HCT116 (cell line): ENCODE data around the gene WFDC12. TPM values are rescaled to one million over a fixed set of nuclear protein-coding genes. Genes with fewer than 3 reads are reported as not detected.

Experiments used
- ATAC-seq: fragments of 200-7000 bp; cut with Tn5 transposase; 2 replicates; pipeline ENCODE4 v1.9.1; 2020; ENCODE audit warnings: mild to moderate bottlenecking, moderate library complexity
- BruUV-seq: library from RNA; stranded (reverse); fragments of 400-500 nt; replicated peaks from 2 replicates; lab custom pipeline; 2021; lab: Mats Ljungman, UMichigan
- CTCF ChIA-PET: fragments of 300-600 bp; sonication (Branson Sonifier 250); formaldehyde crosslinking; loops from one replicate; lab custom pipeline; 2021; ENCODE audit warnings: antibody characterized with exemption; lab: Charles Lee
- POLR2A ChIA-PET: fragments of 300-600, 350-600 bp; sonication (Branson Sonifier 250); formaldehyde crosslinking; loops from one replicate; lab custom pipeline; 2021; ENCODE audit warnings: antibody characterized with exemption; lab: Charles Lee
- RAD21 ChIA-PET, 2 experiments: fragments of 300-600 bp; sonication (Branson Sonifier 250); formaldehyde crosslinking; loops; one replicate each; lab custom pipeline; 2023; ENCODE audit warnings: low total read pairs in 2 of 2; ENCODE audit not compliant: uncharacterized antibody in 2 of 2, unreplicated experiment in 2 of 2, low non-redundant PET in 1 of 2; lab: Charles Lee
- DNase-seq: peaks from one replicate; pipeline ENCODE4 v3.0.0-alpha.2; 2010; ENCODE audit warnings: low read depth, low spot score
- H2AFZ ChIP-seq: fragments of 200-600 bp; shearing (Covaris generic), sonication (generic); 2 replicates; pipeline ENCODE4 v1.6.1; 2017; ENCODE audit warnings: low read depth, mixed run types, mixed read lengths, antibody characterized with exemption, low read length; ENCODE audit not compliant: poor library complexity, severe bottlenecking
- H3K27ac ChIP-seq: 2 replicates; pipeline ENCODE4 v1.5.1; 2012; ENCODE audit warnings: low read depth, low read length
- H3K27me3 ChIP-seq: fragments of 200-600 bp; sonication (generic); 2 replicates; pipeline ENCODE4 v1.6.1; 2016; ENCODE audit warnings: mixed run types, low read length, mixed read lengths; ENCODE audit not compliant: insufficient read depth
- H3K36me3 ChIP-seq, 2 experiments: fragments of 200-500 bp in 1 of 2; fragments of 200-600 bp in 1 of 2; sonication (Bioruptor generic) in 1 of 2; sonication (generic) in 1 of 2; 2 replicates each; pipeline versions ENCODE4 v1.5.1 to v1.6.1; 2014 to 2016; ENCODE audit warnings: low read length in 2 of 2, inconsistent platforms in 1 of 2, mixed read lengths in 1 of 2, mixed run types in 1 of 2; ENCODE audit not compliant: insufficient read depth in 2 of 2, control insufficient read depth in 1 of 2
- H3K4me1 ChIP-seq, 2 experiments: fragments of 200-600 bp in 1 of 2; sonication (generic) in 1 of 2; 2 replicates each; pipeline versions ENCODE4 v1.5.1 to v1.6.1; 2012 to 2017; ENCODE audit warnings: low read length in 2 of 2, inconsistent platforms in 1 of 2, mild to moderate bottlenecking in 1 of 2, mixed read lengths in 1 of 2, mixed run types in 1 of 2, moderate library complexity in 1 of 2; ENCODE audit not compliant: insufficient read depth in 2 of 2, control insufficient read depth in 1 of 2
- H3K4me2 ChIP-seq: fragments of 200-600 bp; sonication (generic); 2 replicates; pipeline ENCODE4 v1.6.1; 2017; ENCODE audit warnings: mixed run types, low read length, mixed read lengths
- H3K4me3 ChIP-seq, 2 experiments: fragments of 200-600 bp in 1 of 2; sonication (generic) in 1 of 2; replicated peaks in 1 of 2; 2 replicates each; pipeline ENCODE4 v1.5.1; 2011 to 2016; ENCODE audit warnings: low read length in 2 of 2, control low read depth in 1 of 2, low read depth in 1 of 2, mild to moderate bottlenecking in 1 of 2, mixed read lengths in 1 of 2, mixed run types in 1 of 2
- H3K79me2 ChIP-seq: fragments of 200-600 bp; sonication (generic); 2 replicates; pipeline ENCODE4 v1.6.1; 2017; ENCODE audit warnings: mild to moderate bottlenecking, mixed run types, low read length, moderate library complexity, mixed read lengths; ENCODE audit not compliant: insufficient read depth
- H3K9ac ChIP-seq: fragments of 200-600 bp; sonication (generic); 2 replicates; pipeline ENCODE4 v1.6.1; 2016; ENCODE audit warnings: low read length, mixed read lengths
- H3K9me2 ChIP-seq: fragments of 200-600 bp; sonication (generic), shearing (Covaris generic); 2 replicates; pipeline ENCODE4 v1.6.1; 2017; ENCODE audit warnings: mixed run types, mild to moderate bottlenecking, moderate library complexity; ENCODE audit not compliant: insufficient read depth
- H3K9me3 ChIP-seq, 2 experiments: fragments of 200-500 bp in 1 of 2; fragments of 200-600 bp in 1 of 2; sonication (Bioruptor generic) in 1 of 2; sonication (generic) in 1 of 2; 2 replicates each; pipeline ENCODE4 v1.6.1; 2014 to 2017; ENCODE audit warnings: low read length in 2 of 2, mixed read lengths in 2 of 2, inconsistent platforms in 1 of 2, low read depth in 1 of 2, mild to moderate bottlenecking in 1 of 2, mixed run types in 1 of 2, moderate library complexity in 1 of 2; ENCODE audit not compliant: control insufficient read depth in 1 of 2, insufficient read depth in 1 of 2
- H4K20me1 ChIP-seq: fragments of 200-600 bp; sonication (generic), shearing (Covaris generic); 2 replicates; pipeline ENCODE4 v1.6.1; 2017; ENCODE audit warnings: mixed run types, mild to moderate bottlenecking, moderate library complexity; ENCODE audit not compliant: insufficient read depth
- CBX3 ChIP-seq: IDR thresholded peaks from 2 replicates; pipeline ENCODE4 v1.6.1; 2012; ENCODE audit warnings: low read depth
- CEBPB ChIP-seq: IDR thresholded peaks from 2 replicates; pipeline ENCODE4 v1.6.1; 2012; ENCODE audit warnings: low read depth
- EGR1 ChIP-seq: IDR thresholded peaks from 2 replicates; pipeline ENCODE4 v1.6.1; 2012; ENCODE audit warnings: low read depth
- EZH2phosphoT487 ChIP-seq: fragments of 200-600 bp; IDR thresholded peaks from 2 replicates; pipeline ENCODE4 v1.6.1; 2018; ENCODE audit warnings: antibody characterized with exemption, borderline replicate concordance
- FOSL1 ChIP-seq: IDR thresholded peaks from 2 replicates; pipeline ENCODE4 v1.6.1; 2012; ENCODE audit warnings: low read depth
- POLR2A ChIP-seq: IDR thresholded peaks from 2 replicates; pipeline ENCODE4 v1.7.0; 2011; ENCODE audit warnings: borderline replicate concordance; ENCODE audit not compliant: insufficient read depth, insufficient read length; ENCODE audit errors: extremely low read depth
- POLR2AphosphoS5 ChIP-seq: IDR thresholded peaks from 2 replicates; pipeline ENCODE4 v1.6.1; 2011; ENCODE audit warnings: mild to moderate bottlenecking, low read depth, low read length, moderate library complexity
- SIN3A ChIP-seq: IDR thresholded peaks from 2 replicates; pipeline ENCODE4 v1.6.1; 2012; ENCODE audit warnings: low read depth
- SP1 ChIP-seq: IDR thresholded peaks from 2 replicates; pipeline ENCODE4 v1.6.1; 2012; ENCODE audit warnings: low read depth
- SRF ChIP-seq: IDR thresholded peaks from 2 replicates; pipeline ENCODE4 v1.6.1; 2012; ENCODE audit warnings: low read depth
- TCF7L2 ChIP-seq: IDR thresholded peaks from 2 replicates; pipeline ENCODE4 v1.7.0; 2011; ENCODE audit warnings: borderline replicate concordance, inconsistent platforms; ENCODE audit not compliant: insufficient read depth, insufficient read length; ENCODE audit errors: extremely low read depth
- YY1 ChIP-seq: IDR thresholded peaks from 2 replicates; pipeline ENCODE4 v1.6.1; 2011; ENCODE audit warnings: low read length, low read depth, moderate library complexity, mild to moderate bottlenecking; ENCODE audit not compliant: insufficient replicate concordance; ENCODE audit errors: extremely low read depth
- ZNF274 ChIP-seq: fragments of 200-500 bp; sonication (Bioruptor generic); IDR thresholded peaks from 2 replicates; pipeline ENCODE4 v1.6.1; 2014; ENCODE audit warnings: mild to moderate bottlenecking, low read depth, low read length, inconsistent platforms
- intact Hi-C: fragments of 100-400 bp; cut with micrococcal nuclease; formaldehyde crosslinking; loops from 2 replicates; pipeline ENCODE4 v1.10.0; 2022
- total RNA-seq: library from RNA; stranded (reverse); gene quantifications from one replicate; pipeline ENCODE4 v1.2.1, GENCODE V29; 2021; ENCODE audit not compliant: unreplicated experiment
- TF ChIP-seq, protein P1 (sequence below): IDR thresholded peaks from 2 replicates; pipeline ENCODE4 v1.6.1; 2012; ENCODE audit warnings: low read depth
- TF ChIP-seq, protein P2 (sequence below): IDR thresholded peaks from 2 replicates; pipeline ENCODE4 v1.6.1; 2012
- TF ChIP-seq, protein P3 (sequence below): IDR thresholded peaks from 2 replicates; pipeline ENCODE4 v1.6.1; 2012

The WFDC12 gene
- total RNA-seq, 1 experiment from 2014 or later: not detected

DNA sequence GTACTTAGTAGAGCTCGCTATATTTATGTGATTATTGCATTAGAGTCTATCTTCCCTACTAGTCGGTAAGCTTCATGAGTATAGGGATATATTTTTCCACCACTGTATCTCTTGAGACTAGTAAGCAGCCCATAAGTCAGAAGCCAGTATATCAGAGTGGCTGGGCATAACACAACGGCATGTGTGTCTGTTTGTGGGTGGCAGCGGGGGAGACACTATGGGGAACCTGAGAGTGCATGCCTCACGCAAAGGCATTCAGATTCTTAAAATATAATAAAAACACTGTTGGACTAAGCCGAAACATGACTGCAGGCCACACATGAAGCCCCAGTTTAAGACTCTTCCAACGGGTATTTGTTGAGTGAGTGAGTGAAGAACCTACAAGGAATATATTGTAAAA lies 31.4 kb downstream of the WFDC12 start:
- POLR2A ChIA-PET: no interaction called here
- ATAC-seq (no peak), DNase-seq (no peak)
- Histone ChIP-seq H3K79me2 (no peaks in the 10 kb centered on the region), H3K27me3 (no peaks in the 10 kb centered on the region), H3K4me3 (no peak overlapping the region), H3K4me2 (no peak overlapping the region), H3K9me2 (no peaks in the 10 kb centered on the region), H3K4me1 (no peaks in the 10 kb centered on the region), H3K27ac (no peak overlapping the region), H3K9ac (no peak overlapping the region), H3K9me3 (no peaks in the 10 kb centered on the region), H3K36me3 (no peaks in the 10 kb centered on the region), H4K20me1 (no peaks in the 10 kb centered on the region), H2AFZ (no peak overlapping the region)
- intact Hi-C loops: no loop called here
- TF ChIP-seq SRF: no peak
- TF ChIP-seq SP1: no peak
- TF ChIP-seq, protein P1, sequence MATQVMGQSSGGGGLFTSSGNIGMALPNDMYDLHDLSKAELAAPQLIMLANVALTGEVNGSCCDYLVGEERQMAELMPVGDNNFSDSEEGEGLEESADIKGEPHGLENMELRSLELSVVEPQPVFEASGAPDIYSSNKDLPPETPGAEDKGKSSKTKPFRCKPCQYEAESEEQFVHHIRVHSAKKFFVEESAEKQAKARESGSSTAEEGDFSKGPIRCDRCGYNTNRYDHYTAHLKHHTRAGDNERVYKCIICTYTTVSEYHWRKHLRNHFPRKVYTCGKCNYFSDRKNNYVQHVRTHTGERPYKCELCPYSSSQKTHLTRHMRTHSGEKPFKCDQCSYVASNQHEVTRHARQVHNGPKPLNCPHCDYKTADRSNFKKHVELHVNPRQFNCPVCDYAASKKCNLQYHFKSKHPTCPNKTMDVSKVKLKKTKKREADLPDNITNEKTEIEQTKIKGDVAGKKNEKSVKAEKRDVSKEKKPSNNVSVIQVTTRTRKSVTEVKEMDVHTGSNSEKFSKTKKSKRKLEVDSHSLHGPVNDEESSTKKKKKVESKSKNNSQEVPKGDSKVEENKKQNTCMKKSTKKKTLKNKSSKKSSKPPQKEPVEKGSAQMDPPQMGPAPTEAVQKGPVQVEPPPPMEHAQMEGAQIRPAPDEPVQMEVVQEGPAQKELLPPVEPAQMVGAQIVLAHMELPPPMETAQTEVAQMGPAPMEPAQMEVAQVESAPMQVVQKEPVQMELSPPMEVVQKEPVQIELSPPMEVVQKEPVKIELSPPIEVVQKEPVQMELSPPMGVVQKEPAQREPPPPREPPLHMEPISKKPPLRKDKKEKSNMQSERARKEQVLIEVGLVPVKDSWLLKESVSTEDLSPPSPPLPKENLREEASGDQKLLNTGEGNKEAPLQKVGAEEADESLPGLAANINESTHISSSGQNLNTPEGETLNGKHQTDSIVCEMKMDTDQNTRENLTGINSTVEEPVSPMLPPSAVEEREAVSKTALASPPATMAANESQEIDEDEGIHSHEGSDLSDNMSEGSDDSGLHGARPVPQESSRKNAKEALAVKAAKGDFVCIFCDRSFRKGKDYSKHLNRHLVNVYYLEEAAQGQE: no peak
- TF ChIP-seq, protein P2, sequence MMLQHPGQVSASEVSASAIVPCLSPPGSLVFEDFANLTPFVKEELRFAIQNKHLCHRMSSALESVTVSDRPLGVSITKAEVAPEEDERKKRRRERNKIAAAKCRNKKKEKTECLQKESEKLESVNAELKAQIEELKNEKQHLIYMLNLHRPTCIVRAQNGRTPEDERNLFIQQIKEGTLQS: no peak
- TF ChIP-seq EZH2phosphoT487: no peak
- no peak for TF ChIP-seq ZNF274
- no peak for TF ChIP-seq SIN3A
- no peak for TF ChIP-seq POLR2AphosphoS5
- no peak for TF ChIP-seq TCF7L2
- TF ChIP-seq CEBPB: no peak
- no peak for TF ChIP-seq EGR1
- no peak for TF ChIP-seq YY1
- TF ChIP-seq, protein P3, sequence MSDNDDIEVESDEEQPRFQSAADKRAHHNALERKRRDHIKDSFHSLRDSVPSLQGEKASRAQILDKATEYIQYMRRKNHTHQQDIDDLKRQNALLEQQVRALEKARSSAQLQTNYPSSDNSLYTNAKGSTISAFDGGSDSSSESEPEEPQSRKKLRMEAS: no peak
- no peak for TF ChIP-seq FOSL1
- TF ChIP-seq POLR2A: no peak
- TF ChIP-seq CBX3: no peak
- RAD21 ChIA-PET: no interaction called here
- CTCF ChIA-PET: interaction anchor here (7.6 kb wide), 1 partner anchor 50 kb away, joined by 92 read pairs; no protein-coding TSS in a partner anchor
- no TSS peak for BruUV-seq
